ENCODE data around the gene DDX24. TPM values are rescaled to one million over a fixed set of nuclear protein-coding genes. Genes with fewer than 3 reads are reported as not detected.

Gene DDX24
- polyA plus RNA-seq, 2 of the 4 experiments (the other 2 are of a cell fraction) = 121 to 161 TPM

DNA sequence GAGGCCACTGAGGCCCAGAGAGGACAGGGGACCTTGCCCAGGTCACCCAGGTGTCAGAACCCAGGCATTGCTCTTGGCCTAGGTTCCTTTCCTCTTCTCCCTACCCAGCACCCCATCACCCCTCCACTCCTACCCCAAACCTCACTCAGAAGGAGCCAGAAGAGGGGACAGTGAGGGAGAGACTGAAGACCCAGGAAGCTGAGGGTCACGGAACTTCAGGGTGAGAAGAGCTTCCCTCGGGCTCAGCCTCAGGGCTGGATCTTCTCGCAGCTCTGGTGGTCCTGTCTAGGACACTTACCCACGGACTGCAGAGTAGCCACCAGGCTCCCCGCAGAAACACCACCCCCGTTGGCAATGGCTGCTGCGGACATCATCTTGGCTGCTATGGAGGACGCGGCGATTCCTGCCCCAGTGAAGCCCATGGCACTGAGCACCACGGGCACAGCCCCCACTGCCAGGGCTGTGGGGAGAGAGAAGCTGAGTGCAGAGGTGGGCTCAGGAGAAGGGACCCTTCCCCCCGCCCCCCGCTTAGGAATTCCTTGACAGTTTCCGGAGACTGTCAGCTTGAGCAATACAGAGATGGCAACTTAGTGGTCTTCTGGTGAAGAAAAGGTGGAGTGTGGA, 47.3 kb upstream of the DDX24 start:
- FAIRE-seq = no peak
- H3K4me3 ChIP-seq = no peak overlapping the region
- no peak overlapping the region for H3K27ac ChIP-seq
- TF ChIP-seq ZC3H11A (IDR thresholded peaks at IDR 0.05) (no peak), EHF (CRISPR knock-in tag; IDR thresholded peaks at IDR 0.05) (no peak), RNF2 (IDR thresholded peaks at IDR 0.05; ENCODE audit: borderline replicate concordance, low read depth) (no peak), KDM1A (IDR thresholded peaks at IDR 0.05; ENCODE audit: low read depth) (no peak), HOXA7 (CRISPR knock-in tag; IDR thresholded peaks at IDR 0.05) (no peak), ESRRA (IDR thresholded peaks at IDR 0.05; ENCODE audit: borderline replicate concordance, low read length) (no peak), CEBPB (IDR thresholded peaks at IDR 0.05) (no peak), FOSB (CRISPR knock-in tag; IDR thresholded peaks at IDR 0.05) (no peak), MAFK (IDR thresholded peaks at IDR 0.05; ENCODE audit: partially characterized antibody) (no peak)
- TF ChIP-seq, protein P1, sequence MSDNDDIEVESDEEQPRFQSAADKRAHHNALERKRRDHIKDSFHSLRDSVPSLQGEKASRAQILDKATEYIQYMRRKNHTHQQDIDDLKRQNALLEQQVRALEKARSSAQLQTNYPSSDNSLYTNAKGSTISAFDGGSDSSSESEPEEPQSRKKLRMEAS (IDR thresholded peaks at IDR 0.05) = no peak
- TF ChIP-seq, protein P2, sequence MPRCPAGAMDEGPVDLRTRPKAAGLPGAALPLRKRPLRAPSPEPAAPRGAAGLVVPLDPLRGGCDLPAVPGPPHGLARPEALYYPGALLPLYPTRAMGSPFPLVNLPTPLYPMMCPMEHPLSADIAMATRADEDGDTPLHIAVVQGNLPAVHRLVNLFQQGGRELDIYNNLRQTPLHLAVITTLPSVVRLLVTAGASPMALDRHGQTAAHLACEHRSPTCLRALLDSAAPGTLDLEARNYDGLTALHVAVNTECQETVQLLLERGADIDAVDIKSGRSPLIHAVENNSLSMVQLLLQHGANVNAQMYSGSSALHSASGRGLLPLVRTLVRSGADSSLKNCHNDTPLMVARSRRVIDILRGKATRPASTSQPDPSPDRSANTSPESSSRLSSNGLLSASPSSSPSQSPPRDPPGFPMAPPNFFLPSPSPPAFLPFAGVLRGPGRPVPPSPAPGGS (IDR thresholded peaks at IDR 0.05) = no peak
- no peaks in the 10 kb centered on the region for H3K9me3 ChIP-seq
- peak overlapping the region; percentile 94; the same call in 1 of the 3 replicates for H3K4me2 ChIP-seq
- WGBS (ENCODE audit: missing lambda C conversion rate) = 93% methylated on average over 11 of the region's 14 CpGs
- ChIA-PET POLR2A (interaction anchor here (1.4 kb wide), 1 partner anchor 47 kb away, joined by 3 read pairs; the partner anchor contains the start of genes DDX24 and IFI27L1), CTCF (interaction anchor here (0.8 to 3.0 kb wide), 9 partner anchors 9 to 189 kb away, joined by 3 to 19 read pairs (median 5); no protein-coding TSS in a partner anchor)
- ATAC-seq = no peak
- peaks cover 4% of the 10 kb centered on the region; the same call in 2 of the 3 replicates for H3K4me1 ChIP-seq
- DNase-seq (ENCODE audit: low read depth in 1 of 2, low spot score in 1 of 2) = no peak

DNA sequence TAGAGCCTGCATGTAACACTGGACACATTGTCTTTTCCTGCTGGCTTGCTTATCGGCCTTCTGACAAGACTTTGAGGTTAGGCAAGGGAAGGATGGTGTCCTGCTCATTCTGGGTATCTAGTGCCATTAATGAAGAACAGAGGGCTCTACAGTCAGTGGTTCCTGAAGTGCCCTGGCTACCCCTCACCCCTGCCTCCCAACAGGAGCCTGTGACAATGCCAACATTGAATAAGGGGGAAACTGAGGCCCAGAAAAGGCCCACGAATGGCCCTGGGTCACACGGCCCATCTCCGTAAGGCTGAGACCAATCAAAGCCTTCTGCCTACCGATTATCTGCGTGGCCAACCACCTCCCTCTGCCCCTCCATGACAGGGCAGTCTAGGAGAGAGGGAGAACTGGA, 46.3 kb upstream of the DDX24 start:
- DNase-seq (ENCODE audit: low read depth in 1 of 2, low spot score in 1 of 2) (no peak), FAIRE-seq (no peak), ATAC-seq (no peak)
- POLR2A ChIA-PET = no interaction called here
- TF ChIP-seq EHMT2 (IDR thresholded peaks at IDR 0.05; ENCODE audit: low read depth) = no peak
- TF ChIP-seq, protein P3, sequence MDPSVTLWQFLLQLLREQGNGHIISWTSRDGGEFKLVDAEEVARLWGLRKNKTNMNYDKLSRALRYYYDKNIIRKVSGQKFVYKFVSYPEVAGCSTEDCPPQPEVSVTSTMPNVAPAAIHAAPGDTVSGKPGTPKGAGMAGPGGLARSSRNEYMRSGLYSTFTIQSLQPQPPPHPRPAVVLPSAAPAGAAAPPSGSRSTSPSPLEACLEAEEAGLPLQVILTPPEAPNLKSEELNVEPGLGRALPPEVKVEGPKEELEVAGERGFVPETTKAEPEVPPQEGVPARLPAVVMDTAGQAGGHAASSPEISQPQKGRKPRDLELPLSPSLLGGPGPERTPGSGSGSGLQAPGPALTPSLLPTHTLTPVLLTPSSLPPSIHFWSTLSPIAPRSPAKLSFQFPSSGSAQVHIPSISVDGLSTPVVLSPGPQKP (IDR thresholded peaks at IDR 0.05; ENCODE audit: low read depth, low read length) = no peak
- no peak for TF ChIP-seq FOXS1 (CRISPR knock-in tag; IDR thresholded peaks at IDR 0.05)
- TF ChIP-seq MYC (IDR thresholded peaks at IDR 0.05; ENCODE audit: borderline replicate concordance, low read length) = no peak
- TF ChIP-seq KDM5A (IDR thresholded peaks at IDR 0.05) = no peak
- no peak for TF ChIP-seq HDAC2 (IDR thresholded peaks at IDR 0.05)
- no peak for TF ChIP-seq POLR2AphosphoS2 (conservative IDR thresholded peaks at IDR 0.05; ENCODE audit: low read length)
- TF ChIP-seq FOSL2 (IDR thresholded peaks at IDR 0.05) = no peak
- TF ChIP-seq FOSL2 (CRISPR knock-in tag; IDR thresholded peaks at IDR 0.05) = no peak
- TF ChIP-seq, protein P4, sequence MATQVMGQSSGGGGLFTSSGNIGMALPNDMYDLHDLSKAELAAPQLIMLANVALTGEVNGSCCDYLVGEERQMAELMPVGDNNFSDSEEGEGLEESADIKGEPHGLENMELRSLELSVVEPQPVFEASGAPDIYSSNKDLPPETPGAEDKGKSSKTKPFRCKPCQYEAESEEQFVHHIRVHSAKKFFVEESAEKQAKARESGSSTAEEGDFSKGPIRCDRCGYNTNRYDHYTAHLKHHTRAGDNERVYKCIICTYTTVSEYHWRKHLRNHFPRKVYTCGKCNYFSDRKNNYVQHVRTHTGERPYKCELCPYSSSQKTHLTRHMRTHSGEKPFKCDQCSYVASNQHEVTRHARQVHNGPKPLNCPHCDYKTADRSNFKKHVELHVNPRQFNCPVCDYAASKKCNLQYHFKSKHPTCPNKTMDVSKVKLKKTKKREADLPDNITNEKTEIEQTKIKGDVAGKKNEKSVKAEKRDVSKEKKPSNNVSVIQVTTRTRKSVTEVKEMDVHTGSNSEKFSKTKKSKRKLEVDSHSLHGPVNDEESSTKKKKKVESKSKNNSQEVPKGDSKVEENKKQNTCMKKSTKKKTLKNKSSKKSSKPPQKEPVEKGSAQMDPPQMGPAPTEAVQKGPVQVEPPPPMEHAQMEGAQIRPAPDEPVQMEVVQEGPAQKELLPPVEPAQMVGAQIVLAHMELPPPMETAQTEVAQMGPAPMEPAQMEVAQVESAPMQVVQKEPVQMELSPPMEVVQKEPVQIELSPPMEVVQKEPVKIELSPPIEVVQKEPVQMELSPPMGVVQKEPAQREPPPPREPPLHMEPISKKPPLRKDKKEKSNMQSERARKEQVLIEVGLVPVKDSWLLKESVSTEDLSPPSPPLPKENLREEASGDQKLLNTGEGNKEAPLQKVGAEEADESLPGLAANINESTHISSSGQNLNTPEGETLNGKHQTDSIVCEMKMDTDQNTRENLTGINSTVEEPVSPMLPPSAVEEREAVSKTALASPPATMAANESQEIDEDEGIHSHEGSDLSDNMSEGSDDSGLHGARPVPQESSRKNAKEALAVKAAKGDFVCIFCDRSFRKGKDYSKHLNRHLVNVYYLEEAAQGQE (IDR thresholded peaks at IDR 0.05) = no peak
- TF ChIP-seq NR3C1 (IDR thresholded peaks at IDR 0.05) = no peak
- TF ChIP-seq, protein P5, sequence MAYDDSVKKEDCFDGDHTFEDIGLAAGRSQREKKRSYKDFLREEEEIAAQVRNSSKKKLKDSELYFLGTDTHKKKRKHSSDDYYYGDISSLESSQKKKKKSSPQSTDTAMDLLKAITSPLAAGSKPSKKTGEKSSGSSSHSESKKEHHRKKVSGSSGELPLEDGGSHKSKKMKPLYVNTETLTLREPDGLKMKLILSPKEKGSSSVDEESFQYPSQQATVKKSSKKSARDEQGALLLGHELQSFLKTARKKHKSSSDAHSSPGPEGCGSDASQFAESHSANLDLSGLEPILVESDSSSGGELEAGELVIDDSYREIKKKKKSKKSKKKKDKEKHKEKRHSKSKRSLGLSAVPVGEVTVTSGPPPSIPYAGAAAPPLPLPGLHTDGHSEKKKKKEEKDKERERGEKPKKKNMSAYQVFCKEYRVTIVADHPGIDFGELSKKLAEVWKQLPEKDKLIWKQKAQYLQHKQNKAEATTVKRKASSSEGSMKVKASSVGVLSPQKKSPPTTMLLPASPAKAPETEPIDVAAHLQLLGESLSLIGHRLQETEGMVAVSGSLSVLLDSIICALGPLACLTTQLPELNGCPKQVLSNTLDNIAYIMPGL (CRISPR knock-in tag; IDR thresholded peaks at IDR 0.05; ENCODE audit: borderline replicate concordance) = no peak
- no peak for TF ChIP-seq ZNF302 (CRISPR knock-in tag; IDR thresholded peaks at IDR 0.05)
- no peak for TF ChIP-seq EHF (CRISPR knock-in tag; IDR thresholded peaks at IDR 0.05)
- no peak for TF ChIP-seq RCOR1 (IDR thresholded peaks at IDR 0.05; ENCODE audit: low read depth, low read length)
- Histone ChIP-seq H3K4me2 (no peak overlapping the region), H3K4me1 (peaks cover 4% of the 10 kb centered on the region; the same call in 2 of the 3 replicates), H3K4me3 (no peak overlapping the region), H3K27ac (no peak overlapping the region), H3K9me3 (no peaks in the 10 kb centered on the region)
- 85% methylated on average over 6 of the region's 6 CpGs for WGBS (ENCODE audit: missing lambda C conversion rate)
- CTCF ChIA-PET = interaction anchor here (0.8 to 3.0 kb wide), 7 partner anchors 10 to 188 kb away, joined by 3 to 19 read pairs (median 11); no protein-coding TSS in a partner anchor

Measured in A549 (cell line).